HL-60 (cell line): ENCODE measurements around the gene CLPTM1.

ENCODE experiments used
- GABPA ChIP-seq: IDR thresholded peaks from 2 replicates; pipeline ENCODE4 v1.6.1; 2012; ENCODE audit warnings: low read depth
- POLR2AphosphoS5 ChIP-seq: IDR thresholded peaks from 2 replicates; pipeline ENCODE4 v1.6.1; 2012; ENCODE audit warnings: low read depth
- REST ChIP-seq: IDR thresholded peaks from 2 replicates; pipeline ENCODE4 v1.6.1; 2012; ENCODE audit warnings: low read depth; ENCODE audit not compliant: insufficient replicate concordance
- SPI1 ChIP-seq: IDR thresholded peaks from 2 replicates; pipeline ENCODE4 v1.6.1; 2012; ENCODE audit warnings: low read depth, mild to moderate bottlenecking, borderline replicate concordance
- TF ChIP-seq, protein P1 (sequence below): IDR thresholded peaks from one replicate; pipeline ENCODE4 v1.5.1; 2011; ENCODE audit warnings: low read length, control low read depth, inconsistent platforms; ENCODE audit not compliant: insufficient read depth

DNA sequence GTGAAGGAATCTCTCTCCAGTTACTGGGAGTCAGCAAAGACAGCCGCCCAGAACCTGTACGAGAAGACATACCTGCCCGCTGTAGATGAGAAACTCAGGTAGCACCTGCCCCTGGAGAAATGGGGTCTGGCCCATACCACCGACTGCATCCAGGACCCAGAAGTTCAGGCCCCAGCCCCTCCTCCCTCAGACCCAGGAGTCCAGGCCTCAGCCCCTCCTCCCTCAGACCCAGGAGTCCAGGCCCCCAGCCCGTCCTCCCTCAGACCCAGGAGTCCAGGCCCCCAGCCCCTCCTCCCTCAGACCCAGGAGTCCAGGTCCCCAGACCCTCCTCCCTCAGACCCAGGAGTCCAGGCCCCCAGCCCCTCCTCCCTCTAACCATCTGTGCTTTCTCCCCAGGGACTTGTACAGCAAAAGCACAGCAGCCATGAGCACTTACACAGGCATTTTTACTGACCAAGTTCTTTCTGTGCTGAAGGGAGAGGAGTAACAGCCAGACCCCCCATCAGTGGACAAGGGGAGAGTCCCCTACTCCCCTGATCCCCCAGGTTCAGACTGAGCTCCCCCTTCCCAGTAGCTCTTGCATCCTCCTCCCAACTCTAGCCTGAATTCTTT, 6.3 kb upstream of the CLPTM1 start:
- TF ChIP-seq SPI1 (no peak), POLR2AphosphoS5 (no peak), GABPA (no peak), REST (no peak)
- TF ChIP-seq, protein P1, sequence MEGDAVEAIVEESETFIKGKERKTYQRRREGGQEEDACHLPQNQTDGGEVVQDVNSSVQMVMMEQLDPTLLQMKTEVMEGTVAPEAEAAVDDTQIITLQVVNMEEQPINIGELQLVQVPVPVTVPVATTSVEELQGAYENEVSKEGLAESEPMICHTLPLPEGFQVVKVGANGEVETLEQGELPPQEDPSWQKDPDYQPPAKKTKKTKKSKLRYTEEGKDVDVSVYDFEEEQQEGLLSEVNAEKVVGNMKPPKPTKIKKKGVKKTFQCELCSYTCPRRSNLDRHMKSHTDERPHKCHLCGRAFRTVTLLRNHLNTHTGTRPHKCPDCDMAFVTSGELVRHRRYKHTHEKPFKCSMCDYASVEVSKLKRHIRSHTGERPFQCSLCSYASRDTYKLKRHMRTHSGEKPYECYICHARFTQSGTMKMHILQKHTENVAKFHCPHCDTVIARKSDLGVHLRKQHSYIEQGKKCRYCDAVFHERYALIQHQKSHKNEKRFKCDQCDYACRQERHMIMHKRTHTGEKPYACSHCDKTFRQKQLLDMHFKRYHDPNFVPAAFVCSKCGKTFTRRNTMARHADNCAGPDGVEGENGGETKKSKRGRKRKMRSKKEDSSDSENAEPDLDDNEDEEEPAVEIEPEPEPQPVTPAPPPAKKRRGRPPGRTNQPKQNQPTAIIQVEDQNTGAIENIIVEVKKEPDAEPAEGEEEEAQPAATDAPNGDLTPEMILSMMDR, result no peak
